Body of pancreas (tissue), 4 donors: Measurements from ENCODE around the gene CELF5.
A peak's percentile ranks its signal among the peaks of the same experiment; 100 is the strongest.

Experiments used
- POLR2A ChIP-seq, 3 donors: fragments of 450-650 bp; IDR thresholded peaks; one replicate each; pipeline ENCODE4 v1.6.1; 2016; ENCODE audit warnings: antibody characterized with exemption in 3 of 3, mild to moderate bottlenecking in 2 of 3
- TF ChIP-seq, protein P1 (sequence below), 7 experiments: fragments of 450-650 bp in 4 of 7; fragments of 200-600 bp in 3 of 7; sonication (generic) in 3 of 7; IDR thresholded peaks; one replicate each; pipeline ENCODE4 v1.5.1; 2016 to 2019; ENCODE audit warnings: antibody characterized with exemption in 7 of 7

DNA sequence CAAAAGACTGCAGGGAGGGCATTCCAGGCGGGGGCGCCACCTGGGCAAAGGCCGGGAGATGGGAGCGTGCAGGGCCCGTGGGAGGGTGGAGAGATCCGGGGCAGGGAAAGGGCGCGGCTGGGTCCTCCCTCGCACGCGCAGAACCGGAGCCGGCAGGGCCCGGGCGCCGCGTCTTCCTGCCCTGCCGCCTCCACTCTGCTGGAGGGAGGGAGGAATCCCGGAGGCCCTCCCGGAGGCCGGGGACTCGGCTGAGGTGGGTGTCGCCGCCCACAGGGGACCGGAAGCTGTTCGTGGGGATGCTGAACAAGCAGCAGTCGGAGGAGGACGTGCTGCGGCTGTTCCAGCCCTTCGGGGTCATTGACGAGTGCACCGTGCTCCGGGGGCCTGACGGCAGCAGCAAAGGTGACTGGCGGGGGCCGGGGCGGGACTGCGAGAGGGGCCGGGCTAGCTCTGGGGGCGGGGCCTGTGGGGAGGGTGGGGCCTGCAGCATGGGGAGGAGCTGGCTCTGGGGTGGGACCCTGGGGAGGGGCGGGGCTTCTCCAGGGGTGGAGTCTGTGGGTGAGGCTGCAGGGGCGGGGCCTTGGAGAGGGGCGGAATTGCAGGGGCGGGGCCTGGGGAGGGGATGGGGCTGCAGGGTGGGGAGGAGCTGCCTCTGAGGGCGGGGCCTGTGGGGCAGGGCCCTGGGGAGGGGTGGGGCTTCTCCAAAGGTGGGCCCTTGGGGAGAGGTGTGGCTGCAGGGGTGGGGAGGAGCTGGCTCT is 51.3 kb downstream of the CELF5 start:
- TF ChIP-seq, protein P1, sequence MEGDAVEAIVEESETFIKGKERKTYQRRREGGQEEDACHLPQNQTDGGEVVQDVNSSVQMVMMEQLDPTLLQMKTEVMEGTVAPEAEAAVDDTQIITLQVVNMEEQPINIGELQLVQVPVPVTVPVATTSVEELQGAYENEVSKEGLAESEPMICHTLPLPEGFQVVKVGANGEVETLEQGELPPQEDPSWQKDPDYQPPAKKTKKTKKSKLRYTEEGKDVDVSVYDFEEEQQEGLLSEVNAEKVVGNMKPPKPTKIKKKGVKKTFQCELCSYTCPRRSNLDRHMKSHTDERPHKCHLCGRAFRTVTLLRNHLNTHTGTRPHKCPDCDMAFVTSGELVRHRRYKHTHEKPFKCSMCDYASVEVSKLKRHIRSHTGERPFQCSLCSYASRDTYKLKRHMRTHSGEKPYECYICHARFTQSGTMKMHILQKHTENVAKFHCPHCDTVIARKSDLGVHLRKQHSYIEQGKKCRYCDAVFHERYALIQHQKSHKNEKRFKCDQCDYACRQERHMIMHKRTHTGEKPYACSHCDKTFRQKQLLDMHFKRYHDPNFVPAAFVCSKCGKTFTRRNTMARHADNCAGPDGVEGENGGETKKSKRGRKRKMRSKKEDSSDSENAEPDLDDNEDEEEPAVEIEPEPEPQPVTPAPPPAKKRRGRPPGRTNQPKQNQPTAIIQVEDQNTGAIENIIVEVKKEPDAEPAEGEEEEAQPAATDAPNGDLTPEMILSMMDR (IDR thresholded peaks at IDR 0.05): peak in 2 of 7 experiments; percentile 10 to 27
- TF ChIP-seq POLR2A (IDR thresholded peaks at IDR 0.05): no peak
